ENCODE measurements around the gene DOCK8. TPM values are rescaled to one million over a fixed set of nuclear protein-coding genes. Genes with fewer than 3 reads are reported as not detected.

Gene DOCK8
- total RNA-seq, 4 donors from 2014 or later = 9.0 to 17.9 (median 13.6) TPM

DNA sequence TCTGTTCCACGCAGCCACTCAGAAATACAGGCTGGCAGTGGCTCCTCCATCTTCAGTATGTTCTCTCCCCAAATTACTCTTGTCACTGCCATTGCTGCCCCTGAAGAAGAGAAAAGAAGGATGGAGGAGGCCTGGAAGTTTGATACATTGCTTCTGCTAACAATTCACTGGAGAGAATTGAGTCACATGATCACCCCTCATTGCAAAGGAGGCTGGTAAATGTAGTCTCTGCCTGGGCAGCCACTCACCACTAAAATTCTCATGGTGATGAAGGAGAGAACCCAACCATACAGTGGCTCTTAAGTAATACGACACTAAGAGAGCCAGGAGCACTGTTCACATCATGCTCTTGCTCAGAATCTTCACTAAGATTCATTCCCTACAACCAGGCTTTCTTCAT, 112.0 kb downstream of the DOCK8 start:
- H3K27ac ChIP-seq = no peak overlapping the region
- no peaks in the 10 kb centered on the region for H3K36me3 ChIP-seq
- TF ChIP-seq CTCF (IDR thresholded peaks at IDR 0.05) = no peak
- no peak for TF ChIP-seq POLR2A (IDR thresholded peaks at IDR 0.05)
- no peak for TF ChIP-seq EP300 (IDR thresholded peaks at IDR 0.05)
- WGBS, 2 donors = 82 to 83% methylated on average over 2 of the region's 2 CpGs
- no peak for DNase-seq (ENCODE audit: low spot score in 2 of 2)
- no peaks in the 10 kb centered on the region for H3K4me1 ChIP-seq
- no peaks in the 10 kb centered on the region for H3K9me3 ChIP-seq
- H3K4me3 ChIP-seq = no peak overlapping the region
- H3K27me3 ChIP-seq = no peaks in the 10 kb centered on the region

DNA sequence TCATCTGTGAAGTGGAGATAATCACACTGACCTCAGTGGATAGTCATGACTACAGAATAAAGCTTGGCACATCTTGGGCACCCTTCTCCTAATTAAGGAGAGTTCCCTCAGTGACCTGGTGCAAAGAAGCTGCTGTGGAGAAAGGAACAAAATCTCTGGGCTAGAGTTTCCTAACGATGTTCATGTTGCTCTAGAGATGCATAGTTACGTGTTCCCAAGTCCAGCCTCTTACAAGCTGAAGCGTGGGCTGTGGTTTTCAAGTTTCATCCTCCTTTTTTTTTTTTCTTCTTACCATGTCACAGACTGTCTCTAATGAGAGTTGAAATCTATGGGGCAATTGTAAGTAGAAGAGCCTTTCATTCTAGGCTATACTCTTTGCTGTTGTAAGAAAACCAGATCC, 113.8 kb downstream of the DOCK8 start:
- DNase-seq (ENCODE audit: low spot score in 2 of 2) = no peak
- Histone ChIP-seq H3K27me3 (no peaks in the 10 kb centered on the region), H3K27ac (no peak overlapping the region), H3K4me3 (no peak overlapping the region), H3K36me3 (no peaks in the 10 kb centered on the region), H3K4me1 (no peaks in the 10 kb centered on the region), H3K9me3 (no peaks in the 10 kb centered on the region)
- TF ChIP-seq POLR2A (IDR thresholded peaks at IDR 0.05) = no peak
- TF ChIP-seq CTCF (IDR thresholded peaks at IDR 0.05) = no peak
- no peak for TF ChIP-seq EP300 (IDR thresholded peaks at IDR 0.05)
- 41 to 72% methylated on average over 3 of the region's 3 CpGs for WGBS, 2 donors

DNA sequence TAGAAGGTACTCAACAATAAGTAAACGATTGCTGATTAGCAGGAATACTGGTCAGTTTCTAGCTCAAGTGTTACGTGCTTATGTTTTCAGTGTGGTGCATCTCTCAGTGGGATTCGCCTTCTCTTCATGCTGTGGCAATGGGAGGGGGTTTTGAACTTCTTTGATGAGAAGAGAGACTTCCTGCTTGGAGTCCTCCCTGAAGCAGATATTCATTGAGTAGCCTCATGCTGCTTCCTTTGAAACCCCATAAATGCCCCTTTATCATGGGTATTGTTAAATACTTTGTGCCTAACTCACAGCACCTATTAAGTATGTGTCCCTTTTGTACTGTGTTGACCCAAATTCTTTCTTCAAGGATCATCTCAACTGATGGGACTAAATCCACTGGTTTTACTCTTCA, 116.5 kb downstream of the DOCK8 start:
- H3K4me1 ChIP-seq = no peaks in the 10 kb centered on the region
- H3K4me3 ChIP-seq = no peak overlapping the region
- no peaks in the 10 kb centered on the region for H3K9me3 ChIP-seq
- H3K36me3 ChIP-seq = no peaks in the 10 kb centered on the region
- 54 to 64% methylated on average over 3 of the region's 3 CpGs for WGBS, 2 donors
- H3K27ac ChIP-seq = no peak overlapping the region
- no peak for TF ChIP-seq EP300 (IDR thresholded peaks at IDR 0.05)
- TF ChIP-seq POLR2A (IDR thresholded peaks at IDR 0.05) = no peak
- no peak for TF ChIP-seq CTCF (IDR thresholded peaks at IDR 0.05)
- DNase-seq (ENCODE audit: low spot score in 2 of 2) = no peak
- H3K27me3 ChIP-seq = no peaks in the 10 kb centered on the region

GRCh38 chr9:335373-335772, 120.7 kb downstream of the DOCK8 start:
- TF ChIP-seq POLR2A (IDR thresholded peaks at IDR 0.05) (no peak), CTCF (IDR thresholded peaks at IDR 0.05) (no peak), EP300 (IDR thresholded peaks at IDR 0.05) (no peak)
- H3K4me1 ChIP-seq = no peaks in the 10 kb centered on the region
- no peak for DNase-seq (ENCODE audit: low spot score in 2 of 2)
- no peak overlapping the region for H3K27ac ChIP-seq
- no peaks in the 10 kb centered on the region for H3K36me3 ChIP-seq
- H3K27me3 ChIP-seq = no peaks in the 10 kb centered on the region
- 77 to 87% methylated on average over 2 of the region's 2 CpGs for WGBS, 2 donors
- no peak overlapping the region for H3K4me3 ChIP-seq
- no peaks in the 10 kb centered on the region for H3K9me3 ChIP-seq

DNA sequence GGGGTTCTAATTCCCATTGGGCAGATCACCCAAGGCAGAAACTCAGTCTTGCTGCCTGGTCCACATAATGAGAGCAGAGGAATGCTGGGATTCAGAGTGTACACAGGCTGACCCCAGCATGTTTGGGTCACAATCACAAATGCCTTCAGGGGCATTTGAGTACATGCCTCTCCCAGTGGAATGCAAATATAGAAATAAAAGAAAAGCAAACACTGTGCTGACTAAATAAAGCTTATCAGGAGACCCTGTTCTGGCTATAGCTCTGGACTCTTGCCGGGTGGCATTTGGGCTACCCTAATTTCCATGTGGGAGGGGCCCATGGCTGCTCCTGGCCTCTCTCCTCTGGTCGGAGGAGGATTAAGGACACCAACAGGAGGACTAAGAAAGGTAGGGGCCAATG, 121.4 kb downstream of the DOCK8 start:
- H3K36me3 ChIP-seq = no peaks in the 10 kb centered on the region
- H3K4me1 ChIP-seq = no peaks in the 10 kb centered on the region
- H3K4me3 ChIP-seq = no peak overlapping the region
- TF ChIP-seq POLR2A (IDR thresholded peaks at IDR 0.05) = no peak
- no peak for TF ChIP-seq EP300 (IDR thresholded peaks at IDR 0.05)
- no peak for TF ChIP-seq CTCF (IDR thresholded peaks at IDR 0.05)
- 19 to 44% methylated on average over 2 of the region's 2 CpGs for WGBS, 2 donors
- H3K27ac ChIP-seq = no peak overlapping the region
- no peaks in the 10 kb centered on the region for H3K9me3 ChIP-seq
- no peaks in the 10 kb centered on the region for H3K27me3 ChIP-seq
- no peak for DNase-seq (ENCODE audit: low spot score in 2 of 2)
